K562 (cell line): ENCODE measurements around the gene KRT4. TPM values are rescaled to one million over a fixed set of nuclear protein-coding genes. Genes with fewer than 3 reads are reported as not detected.

Experiments
- ATAC-seq: fragments of 200-7000 bp; cut with Tn5 transposase; 3 replicates; pipeline ENCODE4 v1.9.1; 2020; ENCODE audit warnings: moderate library complexity
- BruUV-seq: library from RNA; stranded (reverse); fragments of 400-500 nt; replicated peaks from 2 replicates; lab custom pipeline; 2021; lab: Mats Ljungman, UMichigan
- CTCF ChIA-PET: fragments of 300-600 bp; formaldehyde crosslinking; extraction: SDS; loops from one replicate; lab custom pipeline; 2021; ENCODE audit warnings: low intra/inter-chr PET ratio; lab: Yijun Ruan, JAX
- POLR2A ChIA-PET: fragments of 300-600, 350-650 bp; sonication (Branson Sonifier 250); formaldehyde crosslinking; extraction: SDS; loops from one replicate; lab custom pipeline; 2021; ENCODE audit warnings: antibody characterized with exemption, inconsistent platforms; lab: Yijun Ruan, JAX
- DNase-seq, 4 experiments: peaks; one replicate each; pipeline versions ENCODE4 v3.0.0 to v3.0.0-alpha.2; 2011 to 2018; ENCODE audit warnings: low spot score in 3 of 4, mixed read lengths in 3 of 4; ENCODE audit errors: extremely low read depth in 1 of 4
- FAIRE-seq: peaks from 2 replicates; lab custom pipeline; 2011; peaks lifted over from hg19 to GRCh38; lab: Jason Lieb, UNC
- H2AFZ ChIP-seq: 2 replicates; pipeline ENCODE4 v1.6.0; 2011; ENCODE audit warnings: low read depth, low read length, control low read depth, inconsistent platforms
- H3K27ac ChIP-seq: fragments of 200-600 bp; 3 replicates; pipeline ENCODE4 v1.8.0; 2011; ENCODE audit warnings: low read depth, mild to moderate bottlenecking, control low read depth, inconsistent platforms, low read length, moderate library complexity, mixed read lengths; ENCODE audit errors: extremely low read depth
- H3K27me3 ChIP-seq, 2 experiments: fragments of 300-600 bp in 1 of 2; 2 replicates in 1 of 2; 3 replicates in 1 of 2; pipeline versions ENCODE4 v1.6.0 to v1.8.0; 2011; ENCODE audit warnings: inconsistent platforms in 2 of 2, low read length in 2 of 2, mild to moderate bottlenecking in 1 of 2, mixed read lengths in 1 of 2, moderate library complexity in 1 of 2; ENCODE audit not compliant: control insufficient read depth in 2 of 2, insufficient read depth in 2 of 2
- H3K36me3 ChIP-seq: fragments of 300-600 bp; 3 replicates; pipeline ENCODE4 v1.8.0; 2011; ENCODE audit warnings: mild to moderate bottlenecking, low read length, inconsistent platforms; ENCODE audit not compliant: control insufficient read depth, insufficient read depth
- H3K4me1 ChIP-seq, 2 experiments: fragments of 200-600 bp in 1 of 2; replicated peaks in 1 of 2; 2 replicates in 1 of 2; 3 replicates in 1 of 2; pipeline versions ENCODE4 v1.5.1 to v1.8.0; 2011; ENCODE audit warnings: inconsistent platforms in 2 of 2, low read length in 2 of 2, mild to moderate bottlenecking in 1 of 2, mixed read lengths in 1 of 2, moderate library complexity in 1 of 2; ENCODE audit not compliant: control insufficient read depth in 2 of 2, insufficient read depth in 2 of 2
- H3K4me2 ChIP-seq: 2 replicates; pipeline ENCODE4 v1.6.1; 2011; ENCODE audit warnings: low read length, control low read depth, inconsistent platforms, mixed read lengths; ENCODE audit not compliant: insufficient read depth
- H3K4me3 ChIP-seq: fragments of 200-600 bp; sonication (generic), shearing (Covaris generic); 2 replicates; pipeline ENCODE4 v1.5.1; 2016; ENCODE audit warnings: control low read depth, inconsistent platforms
- H3K79me2 ChIP-seq: fragments of 200-600 bp; 3 replicates; pipeline ENCODE4 v1.8.0; 2011; ENCODE audit warnings: low read length, inconsistent platforms; ENCODE audit not compliant: control insufficient read depth, insufficient read depth
- H3K9ac ChIP-seq, 2 experiments: 2 replicates each; pipeline versions ENCODE4 v1.6.0 to v1.6.1; 2011; ENCODE audit warnings: low read depth in 2 of 2, low read length in 2 of 2, control low read depth in 1 of 2, inconsistent platforms in 1 of 2, mild to moderate bottlenecking in 1 of 2, mixed read lengths in 1 of 2; ENCODE audit not compliant: insufficient read depth in 1 of 2
- H3K9me1 ChIP-seq: one replicate; pipeline ENCODE4 v1.6.0; 2011; ENCODE audit warnings: inconsistent platforms, mild to moderate bottlenecking, low read length, moderate library complexity; ENCODE audit not compliant: control insufficient read depth, insufficient read depth
- H3K9me3 ChIP-seq: replicated peaks from 2 replicates; pipeline ENCODE4 v1.5.1; 2011; ENCODE audit warnings: low read depth, low read length, inconsistent platforms; ENCODE audit not compliant: control insufficient read depth, insufficient read depth
- H4K20me1 ChIP-seq: replicated peaks from 2 replicates; pipeline ENCODE4 v1.6.1; 2011; ENCODE audit warnings: low read length, inconsistent platforms, mixed read lengths; ENCODE audit not compliant: control insufficient read depth, insufficient read depth
- ASH1L ChIP-seq: fragments of 450-650 bp; IDR thresholded peaks from 2 replicates; pipeline ENCODE4 v1.6.1; 2018; ENCODE audit warnings: borderline replicate concordance, mild to moderate bottlenecking, low read depth; ENCODE audit not compliant: partially characterized antibody
- DPF2 ChIP-seq: fragments of 450-650 bp; IDR thresholded peaks from 2 replicates; pipeline ENCODE4 v1.6.1; 2016
- FOS ChIP-seq: IDR thresholded peaks from 3 replicates; pipeline ENCODE4 v1.6.1; 2011; ENCODE audit not compliant: insufficient read length; ENCODE audit errors: extremely low read depth
- FOXK1 ChIP-seq: sonication (generic); formaldehyde crosslinking; IDR thresholded peaks from 2 replicates; pipeline ENCODE4 v1.8.0; 2022; ENCODE audit warnings: missing genetic modification reagents, mild to moderate bottlenecking, borderline replicate concordance
- GTF2A2 ChIP-seq: IDR thresholded peaks from 2 replicates; pipeline ENCODE4 v1.6.1; 2016; ENCODE audit warnings: mild to moderate bottlenecking, missing genetic modification characterization, missing compliant biosample characterization
- NFE2 ChIP-seq: IDR thresholded peaks from 2 replicates; pipeline ENCODE4 v1.6.1; 2014; ENCODE audit warnings: antibody characterized with exemption, low read depth
- ZNF239 ChIP-seq: fragments of 250-450 bp; sonication (Bioruptor Pico); IDR thresholded peaks from 2 replicates; pipeline ENCODE4 v1.4.0; 2020; ENCODE audit warnings: mild to moderate bottlenecking
- ZNF785 ChIP-seq: fragments of 250-450 bp; sonication (Bioruptor Pico); IDR thresholded peaks from 2 replicates; pipeline ENCODE4 v1.4.0; 2020; ENCODE audit warnings: mild to moderate bottlenecking
- WGBS: fragments of 100-300 bp; shearing (Covaris generic); methylation state at CpG from one replicate; pipeline ENCODE4 v1.1.6; 2016; ENCODE audit warnings: low coverage, mixed read lengths; ENCODE audit not compliant: insufficient coverage; ENCODE audit errors: missing lambda C conversion rate; 5-methylcytosine and 5-hydroxymethylcytosine counted together
- in situ Hi-C: fragments of 300-500 bp; cut with MboI; formaldehyde crosslinking; loops from 4 replicates; pipeline ENCODE4 v1.15.0; 2018; ENCODE audit warnings: inconsistent platforms, mixed read lengths
- intact Hi-C: fragments of 100-400 bp; cut with micrococcal nuclease; formaldehyde crosslinking; loops from 2 replicates; pipeline ENCODE4 v1.14.2; 2022
- polyA plus RNA-seq, 8 experiments: library from polyadenylated mRNA; depleted of rRNA in 4 of 8; stranded (reverse) in 5 of 8; unstranded in 3 of 8; fragments of >200 nt; fragmentation: Nextera tagmentation in 2 of 8; fragmentation: Illumina TruSeq in 1 of 8; extraction: Ambion mirVana in 2 of 8; extraction: Trizol in 1 of 8; gene quantifications; 2 replicates each; pipeline versions ENCODE4 v1.2.1 to v1.2.3, GENCODE V29; 2011 to 2014; ENCODE audit warnings: inconsistent platforms in 1 of 8, missing spikeins in 1 of 8
- total RNA-seq, 7 experiments: library from RNA; depleted of rRNA in 6 of 7; stranded (reverse); fragments of >200 nt in 6 of 7; fragmentation: Illumina TruSeq in 2 of 7; extraction: Trizol in 2 of 7; gene quantifications; 2 replicates each; pipeline versions ENCODE4 v1.2.1 to v1.2.3, GENCODE V29; 2011 to 2021; ENCODE audit warnings: low replicate concordance in 1 of 7
- TF ChIP-seq, protein P1 (sequence below), 2 experiments: fragments of 150-350 bp in 1 of 2; IDR thresholded peaks; 2 replicates each; pipeline ENCODE4 v1.6.1; 2012 to 2016; ENCODE audit warnings: low read depth in 2 of 2, low read length in 2 of 2, mild to moderate bottlenecking in 1 of 2, moderate library complexity in 1 of 2
- TF ChIP-seq, protein P2 (sequence below): fragments of 450-650 bp; formaldehyde crosslinking; IDR thresholded peaks from 2 replicates; pipeline ENCODE4 v1.4.0; 2020; ENCODE audit warnings: mild to moderate bottlenecking, moderate library complexity
- TF ChIP-seq, protein P3 (sequence below), 2 experiments: fragments of 450-650 bp; conservative IDR thresholded peaks; 2 replicates each; pipeline ENCODE4 v1.6.1; 2017; ENCODE audit warnings: mild to moderate bottlenecking in 2 of 2, moderate library complexity in 2 of 2

Gene KRT4
- total and polyA plus RNA-seq, 9 of the 15 experiments (the other 6 are each of a cell fraction or from before 2014, with no cell fraction given) = not detected

DNA sequence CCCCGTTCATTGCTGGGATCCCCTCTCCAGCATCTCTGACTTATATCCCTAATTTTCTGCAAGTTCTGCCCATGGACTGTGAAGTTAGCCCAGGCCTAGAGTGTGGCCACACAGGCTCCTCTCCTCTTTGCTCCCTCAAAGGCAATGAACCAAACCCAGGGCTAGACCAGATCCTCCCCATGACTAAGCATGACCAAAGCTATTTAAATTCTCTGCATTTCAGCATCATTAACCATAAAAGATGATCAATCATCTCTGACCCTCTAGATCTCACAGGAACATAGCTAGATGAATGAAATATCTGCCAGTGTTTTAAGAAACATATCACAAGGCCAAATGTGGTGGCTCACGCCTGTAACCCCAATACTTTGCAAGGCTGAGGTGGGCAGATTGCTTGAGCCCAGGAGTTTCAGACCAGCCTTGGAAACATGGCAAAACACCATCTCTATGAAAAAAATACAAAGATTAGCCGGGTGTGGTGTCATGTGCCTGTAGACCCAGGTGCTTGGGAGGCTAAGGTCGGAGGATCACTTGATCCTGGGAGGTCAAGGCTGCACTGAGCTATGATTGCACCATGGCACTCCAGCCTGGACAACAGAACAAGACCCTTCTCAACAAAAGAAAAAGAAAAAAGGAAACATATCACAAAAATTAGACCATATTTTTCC lies 15.8 kb downstream of the KRT4 start:
- POLR2A ChIA-PET = interaction anchor here (0.7 to 1.9 kb wide), 4 partner anchors 9 to 401 kb away, joined by 3 to 11 read pairs (median 4); no protein-coding TSS in a partner anchor
- H3K4me1 ChIP-seq = peaks cover 28 to 37% of the 10 kb centered on the region in 2 experiments; a peak in 4 of 5 replicates
- H3K4me2 ChIP-seq = peak overlapping the region; percentile 17; the same call in 1 of the 2 replicates
- ATAC-seq (peak; percentile 69), FAIRE-seq (peak; percentile 65), DNase-seq (peak; percentile 54 to 61 (median 57))
- CTCF ChIA-PET = no interaction called here
- no peak overlapping the region for H3K9ac ChIP-seq
- H2AFZ ChIP-seq = no peak overlapping the region
- intact Hi-C loops (no loop called here), in situ Hi-C loops (no loop called here)
- H3K36me3 ChIP-seq = no peaks in the 10 kb centered on the region
- no peaks in the 10 kb centered on the region for H3K9me1 ChIP-seq
- no peak overlapping the region; the same call in 2 of the 3 replicates for H3K27ac ChIP-seq
- no peak overlapping the region for H3K4me3 ChIP-seq
- BruUV-seq = no TSS peak
- no peaks in the 10 kb centered on the region for H3K79me2 ChIP-seq
- H3K27me3 ChIP-seq = no peaks in the 10 kb centered on the region
- WGBS = 51% methylated on average over 4 of the region's 4 CpGs
- H4K20me1 ChIP-seq = no peaks in the 10 kb centered on the region
- H3K9me3 ChIP-seq = no peaks in the 10 kb centered on the region
- TF ChIP-seq, protein P1, sequence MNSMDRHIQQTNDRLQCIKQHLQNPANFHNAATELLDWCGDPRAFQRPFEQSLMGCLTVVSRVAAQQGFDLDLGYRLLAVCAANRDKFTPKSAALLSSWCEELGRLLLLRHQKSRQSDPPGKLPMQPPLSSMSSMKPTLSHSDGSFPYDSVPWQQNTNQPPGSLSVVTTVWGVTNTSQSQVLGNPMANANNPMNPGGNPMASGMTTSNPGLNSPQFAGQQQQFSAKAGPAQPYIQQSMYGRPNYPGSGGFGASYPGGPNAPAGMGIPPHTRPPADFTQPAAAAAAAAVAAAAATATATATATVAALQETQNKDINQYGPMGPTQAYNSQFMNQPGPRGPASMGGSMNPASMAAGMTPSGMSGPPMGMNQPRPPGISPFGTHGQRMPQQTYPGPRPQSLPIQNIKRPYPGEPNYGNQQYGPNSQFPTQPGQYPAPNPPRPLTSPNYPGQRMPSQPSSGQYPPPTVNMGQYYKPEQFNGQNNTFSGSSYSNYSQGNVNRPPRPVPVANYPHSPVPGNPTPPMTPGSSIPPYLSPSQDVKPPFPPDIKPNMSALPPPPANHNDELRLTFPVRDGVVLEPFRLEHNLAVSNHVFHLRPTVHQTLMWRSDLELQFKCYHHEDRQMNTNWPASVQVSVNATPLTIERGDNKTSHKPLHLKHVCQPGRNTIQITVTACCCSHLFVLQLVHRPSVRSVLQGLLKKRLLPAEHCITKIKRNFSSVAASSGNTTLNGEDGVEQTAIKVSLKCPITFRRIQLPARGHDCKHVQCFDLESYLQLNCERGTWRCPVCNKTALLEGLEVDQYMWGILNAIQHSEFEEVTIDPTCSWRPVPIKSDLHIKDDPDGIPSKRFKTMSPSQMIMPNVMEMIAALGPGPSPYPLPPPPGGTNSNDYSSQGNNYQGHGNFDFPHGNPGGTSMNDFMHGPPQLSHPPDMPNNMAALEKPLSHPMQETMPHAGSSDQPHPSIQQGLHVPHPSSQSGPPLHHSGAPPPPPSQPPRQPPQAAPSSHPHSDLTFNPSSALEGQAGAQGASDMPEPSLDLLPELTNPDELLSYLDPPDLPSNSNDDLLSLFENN (IDR thresholded peaks at IDR 0.05; ENCODE audit: low read depth in 2 of 2, low read length in 2 of 2) = no peak
- TF ChIP-seq FOS = no peak
- TF ChIP-seq GTF2A2 (tag) = no peak
- TF ChIP-seq, protein P2, sequence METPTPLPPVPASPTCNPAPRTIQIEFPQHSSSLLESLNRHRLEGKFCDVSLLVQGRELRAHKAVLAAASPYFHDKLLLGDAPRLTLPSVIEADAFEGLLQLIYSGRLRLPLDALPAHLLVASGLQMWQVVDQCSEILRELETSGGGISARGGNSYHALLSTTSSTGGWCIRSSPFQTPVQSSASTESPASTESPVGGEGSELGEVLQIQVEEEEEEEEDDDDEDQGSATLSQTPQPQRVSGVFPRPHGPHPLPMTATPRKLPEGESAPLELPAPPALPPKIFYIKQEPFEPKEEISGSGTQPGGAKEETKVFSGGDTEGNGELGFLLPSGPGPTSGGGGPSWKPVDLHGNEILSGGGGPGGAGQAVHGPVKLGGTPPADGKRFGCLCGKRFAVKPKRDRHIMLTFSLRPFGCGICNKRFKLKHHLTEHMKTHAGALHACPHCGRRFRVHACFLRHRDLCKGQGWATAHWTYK (CRISPR knock-in tag) = no peak
- TF ChIP-seq FOXK1 (CRISPR knock-in tag) = no peak
- TF ChIP-seq DPF2 = peak; percentile 14; the same call in 1 of the 2 replicates
- TF ChIP-seq, protein P3, sequence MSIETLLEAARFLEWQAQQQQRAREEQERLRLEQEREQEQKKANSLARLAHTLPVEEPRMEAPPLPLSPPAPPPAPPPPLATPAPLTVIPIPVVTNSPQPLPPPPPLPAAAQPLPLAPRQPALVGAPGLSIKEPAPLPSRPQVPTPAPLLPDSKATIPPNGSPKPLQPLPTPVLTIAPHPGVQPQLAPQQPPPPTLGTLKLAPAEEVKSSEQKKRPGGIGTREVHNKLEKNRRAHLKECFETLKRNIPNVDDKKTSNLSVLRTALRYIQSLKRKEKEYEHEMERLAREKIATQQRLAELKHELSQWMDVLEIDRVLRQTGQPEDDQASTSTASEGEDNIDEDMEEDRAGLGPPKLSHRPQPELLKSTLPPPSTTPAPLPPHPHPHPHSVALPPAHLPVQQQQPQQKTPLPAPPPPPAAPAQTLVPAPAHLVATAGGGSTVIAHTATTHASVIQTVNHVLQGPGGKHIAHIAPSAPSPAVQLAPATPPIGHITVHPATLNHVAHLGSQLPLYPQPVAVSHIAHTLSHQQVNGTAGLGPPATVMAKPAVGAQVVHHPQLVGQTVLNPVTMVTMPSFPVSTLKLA (conservative IDR thresholded peaks at IDR 0.05) = no peak
- peak; percentile 77 for TF ChIP-seq NFE2
- TF ChIP-seq ASH1L = no peak
- TF ChIP-seq ZNF239 (CRISPR knock-in tag) = no peak
- no peak for TF ChIP-seq ZNF785 (CRISPR knock-in tag)
